Measurements from ENCODE around the gene SMAD7.

Gene SMAD7

DNA sequence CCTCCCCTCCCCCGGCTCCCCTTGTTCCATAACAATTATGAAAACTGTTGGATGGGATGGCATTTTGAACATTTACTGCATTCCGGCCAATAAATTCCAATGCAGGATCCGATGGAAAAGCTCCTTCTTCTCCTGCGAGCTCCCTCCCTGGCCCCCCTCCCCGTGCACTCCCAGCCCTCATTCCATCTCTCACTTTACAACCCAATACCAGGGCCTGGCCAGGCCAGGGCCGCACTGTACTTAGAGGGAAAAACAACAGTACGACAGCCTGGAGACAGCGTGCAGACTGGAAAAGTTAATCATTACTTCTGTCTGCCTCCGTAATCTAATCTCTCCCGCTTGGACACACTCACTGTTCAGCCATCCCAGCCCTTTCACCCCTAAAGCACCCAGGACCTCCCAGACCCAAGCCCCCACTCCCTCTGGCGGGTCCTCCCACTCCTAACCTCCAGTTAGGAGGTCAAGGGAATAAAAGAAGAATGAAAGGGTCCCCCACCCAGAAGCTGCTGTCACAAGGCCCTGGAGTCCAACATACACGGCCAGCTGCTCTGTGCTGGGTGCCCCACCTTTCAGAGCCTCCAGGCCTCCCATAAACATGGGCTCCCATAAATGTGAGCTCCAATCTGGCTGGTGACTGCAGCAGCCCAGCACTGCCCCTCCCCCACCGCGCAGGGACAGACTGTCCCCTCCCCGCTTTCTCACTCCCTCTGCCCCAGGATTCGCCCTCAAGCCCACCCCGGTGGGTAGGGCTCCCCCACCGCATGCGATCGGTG lies 20.6 kb downstream of the SMAD7 start:
- peak; percentile 66 for DNase-seq (ENCODE audit: low read depth)

DNA sequence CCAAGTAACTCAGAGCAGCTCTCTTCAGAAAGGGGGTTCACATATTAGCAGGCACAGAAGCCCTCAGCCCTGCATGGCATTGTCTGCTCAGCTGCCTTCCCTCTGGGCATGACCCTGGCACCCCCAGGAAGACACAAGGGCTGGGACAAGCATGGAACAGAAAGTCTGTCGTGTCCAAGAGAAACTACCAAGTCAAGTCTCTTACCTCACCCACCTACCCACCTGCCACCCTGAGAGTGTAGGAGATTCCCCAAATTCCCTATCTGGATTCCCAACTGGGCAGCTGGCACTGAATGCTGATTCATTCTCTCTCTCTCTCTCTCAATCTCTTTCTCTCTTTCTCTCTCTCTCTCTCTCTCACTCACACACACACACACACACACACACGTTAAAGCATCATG lies 21.6 kb downstream of the SMAD7 start:
- DNase-seq (ENCODE audit: low read depth), result no peak

DNA sequence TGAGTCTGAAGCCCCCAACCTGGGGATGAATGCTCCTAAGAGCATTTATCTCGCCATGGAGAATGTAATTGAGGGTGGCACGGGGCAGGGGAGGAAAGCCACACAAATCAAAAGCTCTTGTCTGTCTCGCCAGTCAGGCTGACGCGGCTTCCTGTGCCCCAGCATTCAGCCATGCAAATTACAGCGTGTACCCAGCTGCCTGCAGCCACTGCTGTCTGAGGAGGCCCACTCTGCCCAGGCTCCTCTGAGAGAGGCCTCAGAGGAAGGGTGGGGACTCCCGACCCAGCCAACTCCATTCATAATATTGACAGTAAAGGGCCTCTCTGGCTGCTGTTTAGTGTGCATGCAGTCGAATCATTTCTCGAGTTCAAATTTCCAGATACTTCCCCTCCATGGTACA lies 22.0 kb downstream of the SMAD7 start:
- DNase-seq (ENCODE audit: low read depth), result no peak

DNA sequence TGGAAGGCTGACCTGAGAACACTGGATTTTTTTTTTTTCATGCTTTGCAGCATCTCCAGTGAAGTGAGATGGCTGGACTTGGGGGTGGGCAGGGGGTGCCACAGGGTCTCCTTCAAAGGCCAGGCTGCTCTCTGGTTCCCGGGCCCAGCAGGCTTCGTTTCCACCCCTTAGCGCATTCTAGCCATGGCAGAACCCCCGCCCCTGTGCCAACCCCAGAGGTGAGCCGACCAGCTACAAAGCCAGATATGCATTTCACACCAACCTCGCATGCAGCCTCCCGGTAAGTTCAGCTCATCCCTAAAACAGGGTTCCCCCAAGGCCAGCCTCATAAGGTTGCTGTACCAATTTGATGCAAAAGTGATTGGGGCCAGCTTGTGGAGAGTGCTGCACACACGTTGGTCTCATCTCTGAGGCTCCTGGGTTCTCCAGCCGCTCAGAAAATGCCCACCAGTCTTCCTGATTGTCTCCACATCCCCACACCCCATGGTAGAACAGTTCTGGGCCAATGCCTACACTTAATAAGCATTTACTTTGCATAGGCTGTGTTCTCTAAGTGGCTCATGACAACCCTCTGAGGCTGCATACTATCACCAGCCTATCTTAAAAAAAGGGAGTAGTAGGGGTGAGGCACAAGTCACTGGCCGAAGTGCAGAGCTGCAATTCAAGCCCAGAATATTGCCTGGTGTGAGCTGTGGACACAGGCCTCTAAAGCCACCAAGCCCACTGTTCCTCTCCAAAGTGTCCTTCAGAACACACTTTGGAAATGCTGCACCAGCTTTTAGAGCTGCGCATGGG lies 23.3 kb downstream of the SMAD7 start:
- DNase-seq (ENCODE audit: low read depth), result no peak

DNA sequence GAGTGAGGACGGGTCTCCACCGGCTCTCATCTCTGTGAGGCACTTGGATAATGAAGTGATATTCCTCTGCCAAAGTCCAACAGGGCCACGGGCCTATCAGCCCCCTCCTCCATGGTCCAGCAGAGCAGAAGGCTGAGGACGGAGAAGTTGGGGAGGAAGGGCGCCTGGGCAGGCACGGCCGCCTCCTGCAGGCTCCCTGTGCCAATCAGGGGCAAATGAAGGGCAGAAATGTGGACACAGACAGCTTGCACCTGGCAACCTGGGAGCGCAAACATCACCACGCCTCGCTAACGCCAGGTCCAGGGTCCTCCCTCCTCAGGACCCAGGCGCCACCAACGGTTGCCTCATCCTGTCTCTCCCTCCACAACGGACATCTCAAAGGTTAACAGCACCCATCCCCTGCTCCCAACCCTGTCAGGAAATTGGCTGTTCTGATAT lies 24.3 kb downstream of the SMAD7 start:
- DNase-seq (ENCODE audit: low read depth), result no peak

DNA sequence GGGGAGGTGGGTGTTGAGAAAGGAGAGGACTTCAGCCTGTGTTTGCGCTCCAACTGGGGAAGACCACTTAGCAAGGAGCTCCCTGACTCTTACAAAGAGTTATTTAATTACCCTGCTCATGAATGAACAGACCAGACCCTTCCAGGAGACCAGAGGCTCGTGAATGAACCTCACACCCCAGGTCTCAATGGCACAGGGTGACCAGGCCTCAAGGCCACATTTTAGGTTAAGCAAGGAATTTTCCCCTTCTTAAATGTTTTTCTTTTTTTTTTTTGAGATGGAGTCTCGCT lies 25.3 kb downstream of the SMAD7 start:
- no peak for DNase-seq (ENCODE audit: low read depth)

DNA sequence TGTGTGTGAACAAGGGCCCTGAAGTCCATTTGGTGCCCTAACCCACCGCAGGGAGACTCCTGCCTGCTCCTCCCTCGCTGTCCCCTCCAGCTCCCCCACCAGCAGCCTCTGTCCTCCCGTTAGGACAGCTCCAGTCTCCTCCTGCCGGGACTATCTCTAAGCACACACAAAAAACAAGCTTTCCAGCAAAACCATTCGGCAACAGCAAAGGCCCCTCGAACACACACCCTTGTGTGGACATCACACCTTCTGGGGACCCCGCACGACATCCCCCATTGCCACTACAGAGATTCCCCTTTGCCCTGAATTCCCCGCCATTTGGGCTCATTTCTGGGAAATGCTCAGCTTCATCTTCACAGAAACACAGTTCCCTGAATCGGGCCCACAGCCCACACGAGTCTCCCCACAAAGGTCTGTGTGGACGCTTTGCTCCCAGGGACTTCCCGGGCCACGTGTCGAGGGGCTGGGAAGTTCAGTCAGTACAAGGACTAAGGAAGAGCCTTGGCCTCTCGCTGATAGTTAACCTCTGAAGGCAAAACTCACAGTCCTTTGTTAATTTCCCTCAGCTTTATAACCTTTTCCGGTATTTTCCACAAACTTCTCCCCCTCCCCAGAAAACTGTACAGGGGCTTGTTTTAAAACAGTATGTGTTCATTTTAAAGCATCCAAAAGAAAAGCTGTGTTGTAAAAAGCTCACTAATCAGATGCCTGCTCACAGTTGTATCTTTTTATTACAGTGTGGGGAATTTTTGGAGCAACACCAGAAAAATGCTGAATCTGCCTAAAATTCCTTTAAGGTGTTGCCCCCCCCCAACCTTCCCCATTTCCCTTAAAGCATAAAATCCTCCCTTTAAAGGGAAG lies 25.9 kb downstream of the SMAD7 start:
- DNase-seq (ENCODE audit: low read depth), result no peak

DNA sequence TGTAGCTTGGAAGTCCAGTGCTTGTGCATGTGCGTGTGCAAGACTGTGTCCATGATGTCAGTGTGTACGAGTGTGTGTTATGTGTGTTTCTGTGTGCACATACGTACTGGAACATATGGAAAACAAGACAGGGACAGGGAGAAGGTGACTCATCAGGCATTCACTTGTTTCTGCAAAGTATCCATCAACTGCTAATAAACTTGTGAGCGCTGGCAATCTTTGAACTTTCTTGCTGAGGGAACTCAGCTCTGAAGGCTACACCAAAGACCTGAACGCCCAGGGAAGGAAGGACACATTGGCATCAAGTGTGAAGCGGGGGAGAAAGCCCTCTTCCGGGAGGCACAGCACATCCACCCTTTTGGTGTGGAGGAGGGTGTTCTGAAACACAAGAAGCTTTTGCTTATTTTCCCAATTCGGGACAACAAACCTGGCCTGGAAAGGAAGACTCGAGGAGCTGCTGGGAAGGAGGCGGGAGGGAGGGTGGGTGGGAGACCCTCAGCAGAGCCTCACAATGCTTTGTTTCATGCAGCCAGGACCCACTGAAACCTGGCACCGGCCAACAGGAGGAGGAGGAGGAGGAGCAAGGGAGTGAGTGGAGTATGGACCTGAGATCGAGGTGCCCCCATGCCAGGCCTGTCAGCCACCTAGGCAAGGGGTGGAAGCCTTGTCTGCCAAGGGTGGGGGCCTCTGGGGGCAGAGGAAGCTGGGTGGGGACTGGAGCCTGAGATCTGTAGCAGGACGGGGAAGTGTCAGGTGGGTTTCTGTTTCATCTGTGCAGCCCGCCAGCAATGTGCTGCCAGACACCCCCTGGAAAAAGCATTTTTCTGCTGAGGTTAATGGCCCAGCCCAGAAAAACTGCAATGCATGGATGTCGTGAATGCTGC lies 26.8 kb downstream of the SMAD7 start:
- no peak for DNase-seq (ENCODE audit: low read depth)

DNA sequence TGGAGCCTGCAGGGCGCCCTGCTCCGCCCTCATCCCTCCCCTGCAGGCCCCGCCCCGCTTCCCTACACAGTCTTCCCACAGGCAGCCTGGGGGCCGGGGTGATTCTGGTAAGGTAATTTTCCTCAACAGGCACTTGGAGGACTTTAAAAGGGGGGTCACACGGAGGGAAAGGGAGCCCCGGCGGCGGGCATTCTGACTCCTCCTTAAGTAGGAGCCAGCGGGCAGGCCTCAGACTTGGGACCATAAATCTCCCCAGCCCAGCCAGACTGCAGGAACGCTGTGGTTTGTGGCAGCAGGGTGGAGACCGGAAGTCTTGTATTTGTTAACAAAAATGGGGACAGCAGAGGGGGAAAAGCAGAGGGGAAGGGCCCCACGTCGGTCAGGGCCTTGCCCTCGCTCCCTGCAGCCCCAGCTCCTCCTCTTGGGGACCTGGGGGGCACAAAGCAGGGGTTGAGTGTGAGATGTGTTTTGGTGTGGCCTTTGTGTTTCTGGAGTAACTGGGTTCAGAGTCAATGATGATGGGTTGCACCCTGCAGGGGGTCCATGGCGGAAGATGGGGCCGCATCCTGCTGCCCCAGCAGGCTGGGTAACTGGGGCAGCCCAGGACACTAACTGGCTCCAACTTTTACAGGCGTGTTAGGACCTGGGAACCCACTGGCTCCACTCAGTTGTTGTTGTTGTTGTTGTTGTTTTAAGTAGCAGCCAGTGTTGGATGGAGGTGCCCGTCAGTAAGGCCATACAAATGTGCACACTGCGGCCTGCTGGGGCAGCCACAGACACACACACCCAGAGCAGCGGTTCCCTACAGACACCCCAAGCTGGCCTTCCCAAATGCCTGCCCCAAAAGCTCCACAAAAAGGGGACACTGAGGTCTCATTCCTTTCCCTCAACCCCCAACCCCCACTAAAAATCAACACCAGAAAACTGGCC lies 27.7 kb downstream of the SMAD7 start:
- DNase-seq (ENCODE audit: low read depth), result peak; percentile 56

DNA sequence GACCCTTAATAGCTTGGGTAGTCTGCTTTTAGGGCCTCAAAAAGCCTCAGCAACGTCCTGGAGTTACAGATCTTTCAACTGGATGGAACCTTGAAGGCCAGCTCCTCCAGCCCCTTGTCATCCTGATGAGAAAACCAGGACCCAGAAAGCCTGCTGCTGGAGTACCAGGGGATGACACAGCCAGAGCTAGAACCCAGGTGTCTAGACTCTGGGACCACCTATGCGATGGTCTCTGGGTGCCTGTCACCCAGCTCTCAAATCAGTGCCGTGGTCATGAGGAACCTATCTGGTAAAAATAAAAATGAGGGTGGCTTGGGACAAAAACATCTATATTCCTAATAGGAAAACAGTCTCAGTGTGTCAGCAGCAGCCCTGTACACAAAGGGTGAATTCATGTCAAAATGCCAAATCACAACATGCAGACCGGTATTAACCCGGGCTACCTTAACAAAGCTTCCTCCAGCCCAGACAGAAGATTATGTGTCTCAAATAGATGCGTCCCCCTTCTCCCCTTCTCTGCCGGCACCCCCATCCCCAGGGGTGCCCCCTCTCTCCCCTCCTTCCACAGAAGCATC lies 28.5 kb downstream of the SMAD7 start:
- DNase-seq (ENCODE audit: low read depth), result no peak

DNA sequence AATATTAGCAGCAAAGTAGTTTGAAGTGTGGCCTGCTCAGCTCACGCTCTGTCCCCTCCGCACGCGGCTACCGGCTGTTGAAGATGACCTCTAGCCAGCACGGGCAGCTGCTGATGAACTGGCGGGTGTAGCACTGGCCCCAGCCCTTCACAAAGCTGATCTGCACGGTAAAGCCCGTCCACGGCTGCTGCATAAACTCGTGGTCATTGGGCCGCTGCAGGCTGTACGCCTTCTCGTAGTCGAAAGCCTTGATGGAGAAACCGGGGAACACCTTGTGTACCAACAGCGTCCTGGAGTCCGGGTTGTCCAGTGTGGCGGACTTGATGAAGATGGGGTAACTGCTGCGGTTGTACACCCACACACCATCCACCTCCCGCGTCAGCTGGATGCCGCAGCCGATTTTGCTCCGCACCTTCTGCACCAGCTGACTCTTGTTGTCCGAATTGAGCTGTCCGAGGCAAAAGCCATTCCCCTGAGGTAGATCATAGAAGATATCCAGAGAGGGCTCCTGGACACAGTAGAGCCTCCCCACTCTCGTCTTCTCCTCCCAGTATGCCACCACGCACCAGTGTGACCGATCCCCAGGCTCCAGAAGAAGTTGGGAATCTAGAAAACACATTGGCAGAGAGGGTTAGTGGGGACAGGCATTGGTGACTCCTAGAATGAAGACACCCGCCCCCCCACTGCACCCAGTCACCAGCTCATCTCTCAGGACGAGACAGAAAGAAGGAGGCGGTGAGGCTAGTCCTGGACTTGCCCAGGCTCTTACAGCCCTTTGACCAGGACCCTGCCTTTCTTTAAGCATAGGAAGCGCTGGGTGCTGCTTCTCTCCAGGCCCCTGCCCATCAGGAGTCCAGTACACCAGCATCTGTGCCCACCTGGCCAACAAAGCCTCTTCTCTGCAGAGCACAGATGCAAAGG lies 29.2 kb downstream of the SMAD7 start:
- DNase-seq (ENCODE audit: low read depth), result no peak

DNA sequence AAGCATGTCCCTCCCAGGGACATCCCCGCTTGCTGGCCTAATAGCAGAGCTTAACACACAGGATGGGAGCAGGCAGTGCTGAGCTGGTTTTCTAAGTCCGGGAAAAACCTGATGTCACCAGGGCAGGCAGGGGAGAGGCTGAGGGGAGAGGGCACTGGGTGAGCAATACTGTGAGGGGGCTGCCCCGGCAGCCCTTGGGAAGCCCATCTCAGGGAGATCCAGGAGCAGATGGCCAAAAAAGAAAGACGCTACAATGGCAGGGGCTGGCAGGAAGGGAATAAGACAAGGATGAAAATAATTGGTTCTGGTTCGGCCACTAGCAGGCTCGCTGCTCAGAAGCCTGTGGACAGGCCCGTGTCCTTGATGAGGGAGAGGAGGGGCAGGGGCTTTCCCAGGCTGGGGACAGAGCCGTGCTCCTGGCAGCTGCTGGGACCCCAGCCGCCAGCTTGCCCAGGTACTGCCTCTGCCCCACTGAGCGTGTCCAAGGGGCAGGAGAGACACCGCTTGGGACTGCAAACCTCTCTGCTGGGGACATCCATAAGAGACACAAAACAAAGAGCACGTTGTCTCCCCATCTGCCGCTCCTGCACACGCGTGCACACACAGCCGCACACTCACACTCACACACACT lies 30.2 kb downstream of the SMAD7 start:
- no peak for DNase-seq (ENCODE audit: low read depth)

DNA sequence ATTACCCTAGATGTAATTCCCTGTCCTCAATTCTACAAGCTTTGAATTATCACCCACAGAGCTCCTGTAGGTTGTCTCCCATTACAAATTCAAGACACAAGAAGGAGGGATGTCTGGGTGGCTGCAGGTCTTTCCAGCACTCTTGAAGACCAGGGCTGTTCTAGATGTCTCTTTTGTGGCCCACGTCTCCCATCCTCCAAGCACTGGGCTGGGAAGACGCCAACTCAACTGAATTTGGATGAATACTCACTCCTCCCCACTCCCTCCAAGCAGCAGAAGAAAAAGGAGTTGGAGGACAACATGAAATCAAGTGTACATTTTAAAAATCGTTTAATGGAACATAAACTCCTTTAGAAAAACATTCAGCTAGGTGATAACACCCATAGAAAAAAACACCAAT lies 31.2 kb downstream of the SMAD7 start:
- DNase-seq (ENCODE audit: low read depth), result no peak

DNA sequence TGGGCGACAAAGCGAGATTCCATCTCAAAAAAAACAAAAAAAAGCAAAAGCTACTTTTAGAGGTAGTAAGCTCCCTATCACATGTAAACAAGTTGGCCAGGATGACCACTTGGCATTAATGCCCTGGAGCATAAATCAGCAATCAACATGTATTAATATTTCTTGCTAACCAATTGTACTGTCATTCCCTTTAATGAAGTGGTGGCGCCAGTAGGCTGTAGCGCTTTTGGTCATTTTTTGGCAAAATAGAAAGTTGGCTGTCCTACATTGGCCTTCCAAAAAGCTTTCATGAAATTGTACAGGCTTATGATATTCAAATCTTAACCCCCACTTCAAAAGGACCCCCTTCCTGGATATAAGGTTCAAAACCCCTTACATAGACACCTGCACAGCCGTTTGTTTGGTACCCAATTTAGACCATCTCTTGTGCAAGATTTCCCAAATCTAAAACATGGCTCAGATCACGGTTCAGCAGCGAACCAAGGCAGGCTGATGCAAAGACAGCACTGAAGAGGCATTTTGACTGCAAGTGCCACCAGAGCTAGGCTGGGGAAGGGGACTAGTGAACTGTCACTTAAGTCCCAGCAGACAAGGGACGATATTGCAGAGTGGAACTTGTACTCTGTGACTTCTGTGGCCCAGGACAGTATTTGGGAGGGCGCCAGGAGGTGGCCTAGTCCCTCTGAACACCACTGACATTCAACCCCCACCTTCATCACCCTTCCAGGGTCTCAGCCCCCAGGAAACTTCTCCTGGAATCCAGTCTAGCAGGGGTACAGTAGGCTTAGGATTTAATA lies 31.9 kb downstream of the SMAD7 start:
- no peak for DNase-seq (ENCODE audit: low read depth)

DNA sequence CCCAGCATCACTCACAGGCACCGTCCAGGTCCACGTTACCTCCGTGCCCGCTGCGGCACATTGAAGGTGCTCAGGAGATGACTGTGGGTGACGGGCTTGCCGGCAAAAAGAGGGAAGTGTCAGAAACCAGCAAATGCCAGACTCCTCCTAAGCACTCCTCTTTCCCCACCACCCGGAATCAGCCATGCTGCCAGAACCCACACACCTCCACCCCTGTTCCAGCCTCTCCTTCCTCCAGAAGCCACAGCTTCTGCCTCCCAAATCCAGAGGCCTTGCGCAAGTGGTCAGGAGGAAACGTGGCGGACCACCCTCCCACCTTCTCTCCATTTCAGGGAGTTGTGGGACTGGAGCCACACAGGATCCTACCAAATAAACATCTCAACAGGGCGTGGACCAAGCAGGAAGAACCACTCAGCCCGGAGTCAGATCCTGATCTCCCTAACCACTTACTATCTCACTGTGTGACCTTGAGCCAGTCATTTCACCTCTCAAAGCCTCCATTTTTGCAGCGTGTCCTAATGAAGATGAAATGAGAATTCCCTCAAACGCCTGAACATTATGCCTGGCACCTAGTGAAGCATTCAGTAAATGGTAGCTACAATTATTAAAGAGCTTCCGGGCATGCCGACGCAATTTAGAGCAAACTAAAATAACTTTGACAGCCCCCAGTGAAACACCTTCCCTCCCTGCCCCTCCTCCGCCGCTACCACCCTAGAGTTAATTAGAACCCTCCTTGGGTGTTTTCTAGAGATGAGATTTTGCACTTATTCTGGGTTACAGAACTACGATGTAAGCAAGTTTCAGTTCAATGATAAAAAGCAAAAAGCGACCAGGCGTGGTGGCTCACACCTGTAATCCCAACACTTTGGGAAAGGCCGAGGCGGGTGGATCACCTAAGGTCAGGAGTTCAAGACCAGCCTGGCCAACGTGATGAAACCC lies 32.9 kb downstream of the SMAD7 start:
- no peak for DNase-seq (ENCODE audit: low read depth)

DNA sequence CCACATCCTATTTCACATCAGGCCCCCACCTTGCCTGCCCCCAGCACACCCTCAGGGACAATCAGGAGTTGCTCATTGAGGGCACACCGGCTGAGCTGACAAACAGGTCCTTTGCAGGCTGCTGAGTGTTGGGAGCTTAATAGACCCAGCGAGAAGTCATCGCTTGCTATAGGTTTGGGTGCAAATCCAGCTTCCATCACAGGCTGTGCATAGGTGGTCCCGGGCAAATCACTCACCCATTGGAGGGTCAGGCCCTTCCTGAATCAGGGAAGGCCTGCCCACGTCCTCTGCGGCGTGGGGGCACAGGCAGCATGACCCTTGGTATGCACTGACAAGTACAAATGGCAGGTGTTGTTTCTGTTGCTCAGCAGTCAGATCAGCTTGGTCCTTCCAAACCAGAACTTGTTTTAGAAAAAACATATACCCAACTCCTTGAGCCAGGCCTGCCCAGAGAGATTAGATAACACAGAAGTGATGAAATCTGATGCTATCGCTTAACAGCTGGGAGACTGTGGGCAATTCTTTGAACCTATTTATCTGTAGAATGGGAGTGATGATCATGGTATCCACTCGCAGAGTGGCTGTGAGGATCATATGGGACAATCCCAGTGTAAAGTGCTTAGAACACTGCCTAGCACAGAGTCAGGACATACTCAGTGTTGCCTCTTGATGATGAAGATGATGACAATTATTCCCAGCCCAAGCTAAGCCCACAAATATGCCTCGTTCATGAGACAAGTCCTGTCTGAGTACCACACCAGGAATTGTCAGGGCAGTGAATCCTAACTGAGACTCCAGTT lies 34.9 kb downstream of the SMAD7 start:
- no peak for DNase-seq (ENCODE audit: low read depth)

Data from fibroblast of gingiva (primary cell).